Neural cell (in vitro differentiated cells): ENCODE data around the gene THUMPD3. TPM values are rescaled to one million over a fixed set of nuclear protein-coding genes. Genes with fewer than 3 reads are reported as not detected.

ENCODE experiments used
- H2AFZ ChIP-seq: fragments of 200-600, 300-800 bp; sonication (generic), shearing (Covaris generic); 2 replicates; pipeline ENCODE4 v1.6.0; 2014; ENCODE audit warnings: low read depth, mild to moderate bottlenecking, antibody characterized with exemption, low read length, moderate library complexity
- H3F3A ChIP-seq: fragments of 200-600 bp; shearing (Covaris generic); 2 replicates; pipeline ENCODE4 v1.6.1; 2016; ENCODE audit warnings: mild to moderate bottlenecking, moderate library complexity, mixed read lengths, antibody characterized with exemption, low read length; ENCODE audit not compliant: insufficient read depth, poor library complexity, severe bottlenecking
- H3K27ac ChIP-seq: fragments of 200-600, 300-800 bp; sonication (generic), shearing (Covaris generic); 2 replicates; pipeline ENCODE4 v1.5.1; 2014; ENCODE audit warnings: mild to moderate bottlenecking, low read length, moderate library complexity
- H3K27me3 ChIP-seq: fragments of 300-800, 200-600 bp; sonication (generic), shearing (Covaris generic); 2 replicates; pipeline ENCODE4 v1.6.0; 2014; ENCODE audit warnings: mild to moderate bottlenecking, low read depth, low read length, moderate library complexity; ENCODE audit not compliant: insufficient read depth
- H3K36me3 ChIP-seq: fragments of 300-800, 200-600 bp; sonication (generic), shearing (Covaris generic); 2 replicates; pipeline ENCODE4 v1.5.1; 2014; ENCODE audit warnings: mild to moderate bottlenecking, antibody characterized with exemption, low read length, moderate library complexity; ENCODE audit not compliant: insufficient read depth
- H3K4me2 ChIP-seq: fragments of 300-800, 200-600 bp; sonication (generic), shearing (Covaris generic); 2 replicates; pipeline ENCODE4 v1.6.0; 2014; ENCODE audit warnings: mild to moderate bottlenecking, low read length
- H3K4me3 ChIP-seq: fragments of 300-800, 200-600 bp; sonication (generic), shearing (Covaris generic); 2 replicates; pipeline ENCODE4 v1.5.1; 2014; ENCODE audit warnings: mild to moderate bottlenecking, low read length, moderate library complexity
- H3K79me2 ChIP-seq: fragments of 200-600 bp; shearing (Covaris generic); replicated peaks from 2 replicates; pipeline ENCODE4 v1.6.0; 2014; ENCODE audit warnings: mild to moderate bottlenecking, low read length, moderate library complexity; ENCODE audit not compliant: insufficient read depth
- H3K9ac ChIP-seq: fragments of 300-800, 200-600 bp; sonication (generic), shearing (Covaris generic); 2 replicates; pipeline ENCODE4 v1.6.1; 2016; ENCODE audit warnings: mild to moderate bottlenecking, low read length, mixed read lengths
- H3K9me2 ChIP-seq: fragments of 200-600 bp; shearing (Covaris generic); 2 replicates; pipeline ENCODE4 v1.6.1; 2016; ENCODE audit warnings: mild to moderate bottlenecking, low read length, mixed read lengths; ENCODE audit not compliant: insufficient read depth
- H3K9me3 ChIP-seq: fragments of 200-600, 300-800 bp; sonication (generic), shearing (Covaris generic); 2 replicates; pipeline ENCODE4 v1.6.1; 2016; ENCODE audit warnings: mild to moderate bottlenecking, mixed run types, low read length, moderate library complexity, mixed read lengths
- H4K20me1 ChIP-seq: fragments of 200-600 bp; shearing (Covaris generic); 2 replicates; pipeline ENCODE4 v1.6.1; 2016; ENCODE audit warnings: mild to moderate bottlenecking, mixed run types; ENCODE audit not compliant: insufficient read depth
- CTCF ChIP-seq: fragments of 450-650 bp; IDR thresholded peaks from 2 replicates; pipeline ENCODE4 v1.5.1; 2014; ENCODE audit warnings: antibody characterized with exemption, mild to moderate bottlenecking, moderate library complexity; ENCODE audit not compliant: poor library complexity, severe bottlenecking
- EP300 ChIP-seq: fragments of 450-650 bp; conservative IDR thresholded peaks from 2 replicates; pipeline ENCODE4 v1.6.1; 2014; ENCODE audit warnings: antibody characterized with exemption, mild to moderate bottlenecking, moderate library complexity; ENCODE audit not compliant: poor library complexity, severe bottlenecking
- EZH2 ChIP-seq: fragments of 200-600, 300-800 bp; shearing (Covaris generic), sonication (generic); IDR thresholded peaks from 2 replicates; pipeline ENCODE4 v1.6.1; 2014; ENCODE audit warnings: antibody characterized with exemption, low read length, borderline replicate concordance, mild to moderate bottlenecking; ENCODE audit not compliant: insufficient read depth, poor library complexity, severe bottlenecking
- MXI1 ChIP-seq: fragments of 450-650 bp; conservative IDR thresholded peaks from 2 replicates; pipeline ENCODE4 v1.6.1; 2014; ENCODE audit warnings: antibody characterized with exemption, mild to moderate bottlenecking; ENCODE audit not compliant: poor library complexity, severe bottlenecking
- POLR2AphosphoS5 ChIP-seq: IDR thresholded peaks from 2 replicates; pipeline ENCODE4 v1.6.1; 2012
- RAD21 ChIP-seq: fragments of 450-650 bp; conservative IDR thresholded peaks from 2 replicates; pipeline ENCODE4 v1.6.1; 2014; ENCODE audit warnings: antibody characterized with exemption, mild to moderate bottlenecking, moderate library complexity
- REST ChIP-seq: IDR thresholded peaks from 2 replicates; pipeline ENCODE4 v1.6.1; 2012; ENCODE audit warnings: borderline replicate concordance
- SMC3 ChIP-seq: fragments of 450-650 bp; conservative IDR thresholded peaks from 2 replicates; pipeline ENCODE4 v1.6.1; 2014; ENCODE audit warnings: antibody characterized with exemption, mild to moderate bottlenecking, moderate library complexity; ENCODE audit not compliant: poor library complexity
- TAF1 ChIP-seq: IDR thresholded peaks from 2 replicates; pipeline ENCODE4 v1.6.1; 2012; ENCODE audit warnings: low read depth
- polyA plus RNA-seq: library from polyadenylated mRNA; depleted of rRNA; stranded (reverse); fragments of >200 nt; gene quantifications from 2 replicates; pipeline ENCODE4 v1.2.3, GENCODE V29; 2014

Gene THUMPD3
- polyA plus RNA-seq, 1 donor from 2014 or later: 32.6 TPM

GRCh38 chr3:9332250-9333030 lies 30.4 kb upstream of the THUMPD3 start:
- Histone ChIP-seq H3K27ac (peak overlapping the region; percentile 19), H3K36me3 (no peaks in the 10 kb centered on the region), H3K4me3 (no peak overlapping the region), H3K27me3 (no peaks in the 10 kb centered on the region), H3K79me2 (no peaks in the 10 kb centered on the region), H3K9ac (no peak overlapping the region), H3K9me2 (no peaks in the 10 kb centered on the region), H3F3A (no peaks in the 10 kb centered on the region), H4K20me1 (no peaks in the 10 kb centered on the region), H3K9me3 (no peaks in the 10 kb centered on the region), H2AFZ (no peak overlapping the region), H3K4me2 (no peak overlapping the region)
- TF ChIP-seq TAF1 (no peak), RAD21 (no peak), REST (no peak), MXI1 (no peak), POLR2AphosphoS5 (no peak), EP300 (no peak), SMC3 (no peak), CTCF (no peak)

GRCh38 chr3:9339761-9340471 lies 22.9 kb upstream of the THUMPD3 start:
- H4K20me1 ChIP-seq: no peaks in the 10 kb centered on the region
- H3K9me2 ChIP-seq: no peaks in the 10 kb centered on the region
- no peaks in the 10 kb centered on the region for H3K27me3 ChIP-seq
- H3K4me3 ChIP-seq: peak overlapping the region; percentile 12
- TF ChIP-seq MXI1: no peak
- no peak for TF ChIP-seq RAD21
- no peak for TF ChIP-seq CTCF
- peak; percentile 57 for TF ChIP-seq EP300
- TF ChIP-seq REST: no peak
- TF ChIP-seq SMC3: no peak
- TF ChIP-seq POLR2AphosphoS5: peak; percentile 64
- TF ChIP-seq EZH2: no peak
- H3K9ac ChIP-seq: peak overlapping the region; percentile 28
- H2AFZ ChIP-seq: no peak overlapping the region
- H3K9me3 ChIP-seq: no peaks in the 10 kb centered on the region
- no peaks in the 10 kb centered on the region for H3F3A ChIP-seq
- H3K27ac ChIP-seq: peak overlapping the region; percentile 79
- no peaks in the 10 kb centered on the region for H3K79me2 ChIP-seq
- H3K4me2 ChIP-seq: peak overlapping the region; percentile 33
- no peaks in the 10 kb centered on the region for H3K36me3 ChIP-seq
